Measurements from ENCODE around the gene TRIM15. TPM values are rescaled to one million over a fixed set of nuclear protein-coding genes. Genes with fewer than 3 reads are reported as not detected.
"Not testable (repeated sequence)": the region's sequence is repeated elsewhere in the genome, so short reads cannot be mapped to it uniquely, and the experiment has no call there.

The TRIM15 gene
- total RNA-seq, 1 experiment from 2014 or later: 0.86 TPM

GRCh38 chr6:30162265-30163089 is 869 bp upstream of the TRIM15 start:
- no peak for DNase-seq (ENCODE audit: low read depth)

DNA sequence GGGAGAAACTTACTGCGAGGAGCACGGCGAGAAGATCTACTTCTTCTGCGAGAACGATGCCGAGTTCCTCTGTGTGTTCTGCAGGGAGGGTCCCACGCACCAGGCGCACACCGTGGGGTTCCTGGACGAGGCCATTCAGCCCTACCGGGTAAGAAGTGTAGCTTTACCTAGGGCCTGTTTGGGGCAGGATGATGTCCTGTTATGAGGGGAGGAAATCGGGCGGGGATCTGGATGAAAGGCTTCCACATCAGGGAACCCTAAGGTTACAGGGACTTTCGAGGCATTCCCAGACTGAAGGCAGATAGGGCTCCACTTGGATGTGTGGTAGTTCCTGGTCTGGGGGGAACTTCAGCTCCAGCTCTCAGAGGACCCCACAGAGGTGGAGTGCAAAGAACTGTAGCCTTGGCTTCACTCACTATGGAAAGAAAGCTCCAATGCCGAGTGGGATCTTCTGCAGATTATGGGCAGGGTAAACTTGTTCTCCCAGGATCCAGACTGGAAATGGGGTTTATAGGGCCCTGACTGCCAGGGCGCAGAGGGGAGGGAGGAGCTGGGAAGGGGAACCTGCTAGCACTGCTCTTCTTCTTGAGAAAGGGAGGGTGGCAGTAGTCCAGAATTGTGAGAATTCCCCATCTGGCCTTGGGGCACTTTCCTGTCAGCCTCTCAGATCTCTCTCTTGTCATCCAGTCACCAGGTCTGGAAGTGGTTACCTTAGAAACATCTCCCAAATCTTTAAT is 740 bp downstream of the TRIM15 start:
- DNase-seq (ENCODE audit: low read depth): no peak

GRCh38 chr6:30164714-30165113 is 1.4 kb downstream of the TRIM15 start:
- DNase-seq (ENCODE audit: low read depth): no peak

GRCh38 chr6:30165238-30165637 is 1.9 kb downstream of the TRIM15 start:
- not testable (repeated sequence) for DNase-seq (ENCODE audit: low read depth)

- no peak for DNase-seq (ENCODE audit: low read depth)
These were observed 3.8 kb downstream of the TRIM15 start for GRCh38 chr6:30167101-30167500.

- DNase-seq (ENCODE audit: low read depth): no peak
These were observed 5.4 kb downstream of the TRIM15 start for GRCh38 chr6:30168741-30169140.

- DNase-seq (ENCODE audit: low read depth): peak; percentile 63
These were observed 6.6 kb downstream of the TRIM15 start for GRCh38 chr6:30169658-30170614.

GRCh38 chr6:30171677-30172471 is 8.5 kb downstream of the TRIM15 start:
- DNase-seq (ENCODE audit: low read depth): peak; percentile 39

DNA sequence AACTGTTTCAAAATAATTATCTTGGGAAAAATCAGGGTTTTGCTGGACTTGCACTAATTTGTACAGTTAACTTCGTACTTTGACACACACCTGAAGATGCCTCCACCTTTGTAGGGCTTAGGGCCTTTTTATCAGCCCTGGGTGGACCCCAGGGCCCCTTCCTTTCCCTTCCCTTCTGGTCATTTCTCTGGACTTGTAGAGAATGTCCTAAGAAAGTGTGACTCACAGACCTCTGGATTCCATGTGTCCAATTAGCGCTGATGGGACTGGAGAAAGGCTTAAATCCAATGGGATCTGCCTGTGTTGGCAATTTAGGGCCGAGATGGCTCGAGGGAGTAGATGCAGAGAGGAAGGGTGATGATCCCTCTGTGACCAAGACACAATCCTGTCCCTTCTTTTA is 9.3 kb downstream of the TRIM15 start:
- no peak for DNase-seq (ENCODE audit: low read depth)

- DNase-seq (ENCODE audit: low read depth): no peak
These were observed 12.4 kb downstream of the TRIM15 start for GRCh38 chr6:30175765-30176164.

GRCh38 chr6:30178837-30179236 is 15.5 kb downstream of the TRIM15 start:
- no peak for DNase-seq (ENCODE audit: low read depth)

GRCh38 chr6:30180145-30180544 is 16.8 kb downstream of the TRIM15 start:
- DNase-seq (ENCODE audit: low read depth): no peak

DNA sequence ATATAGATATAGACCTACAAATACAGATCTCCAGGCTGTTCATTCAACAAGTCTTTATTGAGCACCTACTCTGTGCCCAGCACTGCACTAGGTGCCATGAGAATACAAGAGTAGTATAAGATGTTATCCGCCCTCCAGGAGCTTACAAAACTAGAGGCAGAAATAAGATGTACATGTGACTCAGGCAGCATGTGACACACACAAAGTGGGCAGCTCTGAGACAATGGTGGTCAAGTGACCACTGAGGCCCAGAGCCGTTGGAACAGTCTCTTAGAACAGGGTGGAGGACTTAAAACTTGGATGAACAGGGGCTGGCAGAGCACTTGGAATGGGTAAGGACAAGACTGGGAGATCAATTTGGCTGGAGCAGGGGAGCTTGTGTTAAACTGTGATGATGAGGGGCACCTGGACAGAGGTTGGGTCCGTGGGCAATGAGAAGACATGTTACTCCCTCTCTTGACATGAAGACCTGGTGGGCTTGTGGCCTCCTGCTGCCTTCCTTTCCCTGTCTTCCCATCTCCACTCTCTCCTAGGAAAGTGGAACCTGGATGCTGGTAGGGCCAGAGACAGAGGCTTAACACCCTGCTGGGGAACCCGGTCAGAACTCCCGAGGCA is 21.2 kb downstream of the TRIM15 start:
- DNase-seq (ENCODE audit: low read depth): no peak

GRCh38 chr6:30185846-30186484 is 22.6 kb downstream of the TRIM15 start:
- no peak for DNase-seq (ENCODE audit: low read depth)

DNA sequence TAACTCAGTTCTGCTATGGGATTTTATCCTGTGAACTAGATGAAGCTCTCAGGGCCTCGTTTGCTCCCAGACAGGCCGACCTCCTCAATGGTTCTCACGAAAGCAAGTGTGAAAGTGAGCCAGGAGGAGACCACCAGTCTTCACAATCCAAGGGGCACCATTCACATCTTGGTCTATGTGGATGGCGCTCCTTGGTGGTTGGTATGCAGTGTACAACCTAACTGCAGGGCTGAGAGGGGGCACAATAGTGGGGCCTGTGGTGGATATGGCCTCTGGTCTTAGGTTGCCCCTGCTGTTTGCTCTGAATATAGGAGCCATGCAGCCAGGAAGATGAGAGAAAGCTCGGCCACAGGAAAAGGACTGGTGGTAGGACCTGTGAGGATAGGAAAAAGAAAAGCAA is 25.2 kb downstream of the TRIM15 start:
- DNase-seq (ENCODE audit: low read depth): no peak

DNA sequence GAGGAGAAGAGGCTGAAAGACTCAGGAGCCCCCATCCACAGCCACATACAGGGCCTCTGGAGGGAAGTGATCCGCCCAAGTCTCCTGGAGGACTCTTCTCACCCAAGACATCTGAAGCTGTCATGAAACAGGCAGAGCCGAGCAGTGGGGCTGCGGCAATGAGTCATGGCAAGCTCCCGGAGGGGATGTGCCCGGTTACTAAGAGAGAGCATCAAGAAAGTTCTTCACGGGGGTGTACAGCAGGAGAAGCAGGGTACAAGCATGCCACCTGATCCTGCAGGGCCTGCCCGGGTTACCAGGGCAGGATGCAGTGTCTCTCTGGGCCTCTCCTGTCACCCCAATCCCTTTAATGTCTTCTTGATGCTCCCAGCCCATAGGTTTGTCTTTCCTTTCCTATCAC is 28.7 kb downstream of the TRIM15 start:
- no peak for DNase-seq (ENCODE audit: low read depth)

GRCh38 chr6:30194797-30195690 is 31.7 kb downstream of the TRIM15 start:
- DNase-seq (ENCODE audit: low read depth): no peak

DNA sequence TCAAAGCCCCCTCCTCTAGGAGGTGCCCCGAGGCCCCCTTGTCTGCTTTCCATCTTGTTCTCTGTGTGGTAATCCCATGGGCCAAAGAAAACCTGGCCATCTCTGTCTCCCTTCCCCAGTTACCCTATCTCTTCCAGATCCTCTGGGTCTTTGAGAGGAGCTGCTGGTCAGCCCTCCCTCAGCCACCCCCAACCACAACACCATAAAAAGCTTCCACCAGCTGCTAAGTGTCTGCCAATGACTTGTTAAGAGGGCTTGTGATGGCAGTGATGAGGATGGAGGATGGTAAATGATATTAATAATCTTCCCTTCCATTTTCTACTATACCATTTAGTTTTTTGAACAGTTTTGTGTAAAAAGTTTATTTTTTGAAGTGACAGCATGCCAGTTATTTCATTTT is 32.6 kb downstream of the TRIM15 start:
- DNase-seq (ENCODE audit: low read depth): no peak

DNA sequence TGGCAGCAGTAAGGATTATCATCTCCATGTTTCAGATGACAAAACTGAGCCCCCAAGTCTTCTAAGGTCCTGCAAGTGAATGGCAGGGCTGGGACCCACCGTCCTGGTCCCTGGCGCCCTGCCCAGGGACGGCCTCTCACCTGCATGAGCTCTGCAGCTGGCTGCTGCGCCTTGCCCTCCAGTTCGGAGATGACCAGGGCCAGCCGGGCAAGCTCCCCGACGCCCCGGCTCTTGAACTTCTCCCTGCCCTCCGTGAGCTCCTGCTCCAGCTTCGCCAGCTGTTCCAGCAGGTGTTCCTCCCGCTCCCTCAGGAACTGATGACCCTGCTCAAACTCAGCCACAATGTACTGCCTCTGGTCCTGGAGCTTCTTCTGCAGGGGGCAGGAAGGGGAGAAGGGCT is 33.0 kb downstream of the TRIM15 start:
- no peak for DNase-seq (ENCODE audit: low read depth)
